Progenitor cell of endocrine pancreas (in vitro differentiated cells): ENCODE measurements around the gene EGFL6. TPM values are rescaled to one million over a fixed set of nuclear protein-coding genes. Genes with fewer than 3 reads are reported as not detected.

Experiments
- DNase-seq: peaks from one replicate; pipeline ENCODE4 v3.0.0; 2021; ENCODE audit warnings: low spot score; ENCODE audit not compliant: unreplicated experiment
- H3K27ac Mint-ChIP-seq: 2 replicates; pipeline ENCODE4 v1.8.0; 2021; ENCODE audit warnings: mild to moderate bottlenecking, moderate library complexity, mixed read lengths
- H3K27me3 Mint-ChIP-seq: 2 replicates; pipeline ENCODE4 v1.8.0; 2021; ENCODE audit warnings: mixed read lengths
- H3K36me3 Mint-ChIP-seq: 2 replicates; pipeline ENCODE4 v1.8.0; 2022; ENCODE audit warnings: mixed read lengths; ENCODE audit not compliant: insufficient read depth
- H3K4me1 Mint-ChIP-seq: 2 replicates; pipeline ENCODE4 v1.8.0; 2021; ENCODE audit warnings: low read depth, mixed read lengths
- H3K4me3 Mint-ChIP-seq: 2 replicates; pipeline ENCODE4 v1.8.0; 2021; ENCODE audit warnings: low read depth, mild to moderate bottlenecking, moderate library complexity, mixed read lengths
- H3K9me3 Mint-ChIP-seq: 2 replicates; pipeline ENCODE4 v1.8.0; 2021; ENCODE audit warnings: low read depth, mixed read lengths
- CTCF ChIP-seq: fragments of 200-600 bp; sonication (generic); IDR thresholded peaks from one replicate; pipeline ENCODE4 v1.5.0; 2021; ENCODE audit warnings: antibody characterized with exemption, mild to moderate bottlenecking; ENCODE audit not compliant: unreplicated experiment
- total RNA-seq: library from RNA; stranded (reverse); gene quantifications from 2 replicates; pipeline ENCODE4 v1.2.1, GENCODE V29; 2021

EGFL6 gene
- total RNA-seq, 1 donor from 2014 or later: 0.34 TPM

- no peaks in the 10 kb centered on the region for H3K36me3 Mint-ChIP-seq
- H3K4me3 Mint-ChIP-seq: no peak overlapping the region
- H3K9me3 Mint-ChIP-seq: peaks cover 17% of the 10 kb centered on the region
- no peaks in the 10 kb centered on the region for H3K27me3 Mint-ChIP-seq
- no peak for DNase-seq
- no peak overlapping the region for H3K27ac Mint-ChIP-seq
- no peaks in the 10 kb centered on the region for H3K4me1 Mint-ChIP-seq
- no peak for TF ChIP-seq CTCF
These were observed 21.7 kb upstream of the EGFL6 start for GRCh38 chrX:13547671-13548070.

GRCh38 chrX:13550346-13550745, 19.1 kb upstream of the EGFL6 start:
- Mint-ChIP-seq H3K4me3 (no peak overlapping the region), H3K36me3 (no peaks in the 10 kb centered on the region), H3K4me1 (no peaks in the 10 kb centered on the region), H3K9me3 (peaks cover 19% of the 10 kb centered on the region), H3K27ac (no peak overlapping the region), H3K27me3 (no peaks in the 10 kb centered on the region)
- no peak for TF ChIP-seq CTCF
- no peak for DNase-seq

GRCh38 chrX:13551610-13552009, 17.8 kb upstream of the EGFL6 start:
- H3K27me3 Mint-ChIP-seq: no peaks in the 10 kb centered on the region
- no peak overlapping the region for H3K4me3 Mint-ChIP-seq
- H3K36me3 Mint-ChIP-seq: no peaks in the 10 kb centered on the region
- H3K9me3 Mint-ChIP-seq: peaks cover 22% of the 10 kb centered on the region
- no peaks in the 10 kb centered on the region for H3K4me1 Mint-ChIP-seq
- DNase-seq: no peak
- TF ChIP-seq CTCF: no peak
- no peak overlapping the region for H3K27ac Mint-ChIP-seq

GRCh38 chrX:13552892-13553291, 16.5 kb upstream of the EGFL6 start:
- Mint-ChIP-seq H3K9me3 (peaks cover 18% of the 10 kb centered on the region), H3K4me3 (no peak overlapping the region), H3K27ac (no peak overlapping the region), H3K27me3 (no peaks in the 10 kb centered on the region), H3K4me1 (no peaks in the 10 kb centered on the region), H3K36me3 (no peaks in the 10 kb centered on the region)
- DNase-seq: no peak
- no peak for TF ChIP-seq CTCF

GRCh38 chrX:13565511-13565910, 3.9 kb upstream of the EGFL6 start:
- no peaks in the 10 kb centered on the region for H3K36me3 Mint-ChIP-seq
- peaks cover 20% of the 10 kb centered on the region for H3K9me3 Mint-ChIP-seq
- H3K27me3 Mint-ChIP-seq: peaks cover 36% of the 10 kb centered on the region
- H3K4me1 Mint-ChIP-seq: no peaks in the 10 kb centered on the region
- no peak overlapping the region for H3K27ac Mint-ChIP-seq
- TF ChIP-seq CTCF: no peak
- DNase-seq: no peak
- no peak overlapping the region for H3K4me3 Mint-ChIP-seq
